B cell (primary cell): Measurements from ENCODE around the gene GP1BB.

Source experiments
- EZH2 ChIP-seq: IDR thresholded peaks from 2 replicates; pipeline ENCODE4 v1.6.1; 2012; ENCODE audit warnings: borderline replicate concordance, low read depth, mild to moderate bottlenecking, moderate library complexity, low read length; ENCODE audit not compliant: insufficient read depth, poor library complexity, severe bottlenecking
- TF ChIP-seq, protein P1 (sequence below): fragments of 200-600 bp; IDR thresholded peaks from one replicate; pipeline ENCODE4 v1.8.0; 2022; ENCODE audit warnings: antibody characterized with exemption, mild to moderate bottlenecking

GRCh38 chr22:19716041-19716828 is 7.1 kb upstream of the GP1BB start:
- TF ChIP-seq, protein P1, sequence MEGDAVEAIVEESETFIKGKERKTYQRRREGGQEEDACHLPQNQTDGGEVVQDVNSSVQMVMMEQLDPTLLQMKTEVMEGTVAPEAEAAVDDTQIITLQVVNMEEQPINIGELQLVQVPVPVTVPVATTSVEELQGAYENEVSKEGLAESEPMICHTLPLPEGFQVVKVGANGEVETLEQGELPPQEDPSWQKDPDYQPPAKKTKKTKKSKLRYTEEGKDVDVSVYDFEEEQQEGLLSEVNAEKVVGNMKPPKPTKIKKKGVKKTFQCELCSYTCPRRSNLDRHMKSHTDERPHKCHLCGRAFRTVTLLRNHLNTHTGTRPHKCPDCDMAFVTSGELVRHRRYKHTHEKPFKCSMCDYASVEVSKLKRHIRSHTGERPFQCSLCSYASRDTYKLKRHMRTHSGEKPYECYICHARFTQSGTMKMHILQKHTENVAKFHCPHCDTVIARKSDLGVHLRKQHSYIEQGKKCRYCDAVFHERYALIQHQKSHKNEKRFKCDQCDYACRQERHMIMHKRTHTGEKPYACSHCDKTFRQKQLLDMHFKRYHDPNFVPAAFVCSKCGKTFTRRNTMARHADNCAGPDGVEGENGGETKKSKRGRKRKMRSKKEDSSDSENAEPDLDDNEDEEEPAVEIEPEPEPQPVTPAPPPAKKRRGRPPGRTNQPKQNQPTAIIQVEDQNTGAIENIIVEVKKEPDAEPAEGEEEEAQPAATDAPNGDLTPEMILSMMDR: no peak
- no peak for TF ChIP-seq EZH2
